SK-N-MC (cell line): ENCODE data around the gene TULP3.

Experiments used
- EZH2 ChIP-seq: fragments of 200-600 bp; sonication (generic); IDR thresholded peaks from one replicate; pipeline ENCODE4 v1.6.1; 2017; ENCODE audit warnings: antibody characterized with exemption
- FOXP2 ChIP-seq: optimal IDR thresholded peaks from 2 replicates; pipeline ENCODE3; 2011; ENCODE audit warnings: mild to moderate bottlenecking, moderate library complexity; ENCODE audit not compliant: insufficient read depth; ENCODE audit errors: extremely low read length, control extremely low read depth
- POLR2AphosphoS5 ChIP-seq: IDR thresholded peaks from 2 replicates; pipeline ENCODE4 v1.6.1; 2012; ENCODE audit warnings: mild to moderate bottlenecking, low read depth, low read length, borderline replicate concordance

GRCh38 chr12:2930865-2931264 lies 40.2 kb downstream of the TULP3 start:
- TF ChIP-seq EZH2 = no peak
- TF ChIP-seq POLR2AphosphoS5 = no peak
- no peak for TF ChIP-seq FOXP2
